Small intestine (tissue), 7 donors: Measurements from ENCODE around the gene PPP2R5A. TPM values are rescaled to one million over a fixed set of nuclear protein-coding genes. Genes with fewer than 3 reads are reported as not detected.
"Not testable (repeated sequence)": the region's sequence is repeated elsewhere in the genome, so short reads cannot be mapped to it uniquely, and the experiment has no call there.

ENCODE experiments used
- DNase-seq, 2 donors: peaks; one replicate each; pipeline versions ENCODE4 v3.0.0 to v3.0.0-alpha.2; 2013
- FAIRE-seq: peaks from 2 replicates; lab custom pipeline; 2012; peaks lifted over from hg19 to GRCh38; lab: Jason Lieb, UNC
- H3K27ac ChIP-seq, 3 donors: one replicate each; pipeline ENCODE4 v1.5.1; 2013; ENCODE audit warnings: low read length in 2 of 3, mild to moderate bottlenecking in 2 of 3, control low read depth in 1 of 3, inconsistent platforms in 1 of 3, low read depth in 1 of 3, moderate library complexity in 1 of 3
- H3K27me3 ChIP-seq, 3 donors: one replicate each; pipeline ENCODE4 v1.6.1; 2013; ENCODE audit warnings: low read length in 3 of 3, inconsistent platforms in 1 of 3; ENCODE audit not compliant: control insufficient read depth in 3 of 3, insufficient read depth in 3 of 3
- H3K36me3 ChIP-seq, 3 donors: one replicate each; pipeline ENCODE4 v1.6.1; 2013; ENCODE audit warnings: low read length in 3 of 3, inconsistent platforms in 1 of 3, low read depth in 1 of 3, mild to moderate bottlenecking in 1 of 3, moderate library complexity in 1 of 3; ENCODE audit not compliant: control insufficient read depth in 3 of 3, insufficient read depth in 2 of 3
- H3K4me1 ChIP-seq, 3 donors: one replicate each; pipeline ENCODE4 v1.6.1; 2013; ENCODE audit warnings: low read length in 2 of 3, inconsistent platforms in 1 of 3, low read depth in 1 of 3, mild to moderate bottlenecking in 1 of 3, moderate library complexity in 1 of 3; ENCODE audit not compliant: control insufficient read depth in 3 of 3, insufficient read depth in 2 of 3
- H3K4me3 ChIP-seq, 3 donors: one replicate each; pipeline ENCODE4 v1.5.1; 2013; ENCODE audit warnings: low read length in 3 of 3, control low read depth in 1 of 3, inconsistent platforms in 1 of 3, low read depth in 1 of 3, mild to moderate bottlenecking in 1 of 3, moderate library complexity in 1 of 3
- H3K9me3 ChIP-seq, 2 donors: one replicate each; pipeline ENCODE4 v1.6.1; 2013; ENCODE audit warnings: low read depth in 1 of 2, low read length in 1 of 2; ENCODE audit not compliant: control insufficient read depth in 2 of 2, insufficient read depth in 1 of 2
- WGBS, 3 donors: extraction: QIAGEN DNeasy Blood & Tissue Kit; methylation state at CpG; one replicate each; pipeline ENCODE4 v1.1.7; 2013; 5-methylcytosine and 5-hydroxymethylcytosine counted together
- polyA plus RNA-seq, 4 donors: library from polyadenylated mRNA; stranded (reverse) in 3 of 4; unstranded in 1 of 4; fragments of 200-250 nt in 3 of 4; fragments of 120-200 nt in 1 of 4; gene quantifications; one replicate each; pipeline versions ENCODE4 v1.2.1 to v1.2.3, GENCODE V29; 2013
- donor health status: healthy with polysubstance abuse.
- donor health status: control.
- donor health status: control.
- donor health status: Bipolar disorder and iron deficiency.
- donor health status: healthy.

PPP2R5A gene
- polyA plus RNA-seq, 4 donors = 33.0 to 45.4 (median 40.6) TPM

DNA sequence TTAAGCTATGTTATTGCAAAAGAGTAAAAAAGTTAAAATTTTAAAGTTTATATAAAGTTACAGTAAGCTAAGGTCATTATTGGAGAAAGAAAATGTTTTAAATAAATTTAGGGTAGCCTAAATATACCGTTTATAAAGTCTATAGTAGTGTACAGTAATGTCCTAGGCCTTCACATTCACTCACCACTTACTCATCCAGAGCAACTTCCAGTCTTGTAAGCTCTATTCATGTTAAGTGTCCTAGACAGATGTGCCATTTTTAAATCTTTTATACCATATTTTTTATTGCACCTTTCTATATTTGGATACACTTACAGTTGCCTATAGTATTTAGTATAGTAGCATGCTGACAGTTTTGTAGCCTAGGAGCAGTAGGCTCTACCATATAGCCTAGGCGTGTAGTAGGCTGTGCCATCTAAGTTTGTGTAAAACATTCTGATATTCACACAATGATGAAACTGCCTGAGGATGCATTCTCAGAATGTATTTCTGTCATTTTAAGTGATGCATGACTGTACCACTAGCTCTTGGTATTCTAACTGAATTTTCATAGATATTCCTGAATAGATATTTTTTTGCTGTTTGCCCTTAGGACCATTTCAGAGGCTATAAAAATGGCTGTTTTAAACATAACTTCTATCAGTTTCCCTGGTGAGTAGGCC lies 26.8 kb downstream of the PPP2R5A start:
- Histone ChIP-seq H3K27me3 (no peaks in the 10 kb centered on the region), H3K4me1 (no peaks in the 10 kb centered on the region), H3K4me3 (no peak overlapping the region), H3K9me3 (peaks cover 0 to 2% of the 10 kb centered on the region in 2 donors), H3K36me3 (peaks cover 0 to 12% (median 7%) of the 10 kb centered on the region in 3 donors), H3K27ac (no peak overlapping the region)
- no peak for FAIRE-seq
- DNase-seq = no peak
- 88 to 100% (median 93%) methylated on average over 2 of the region's 2 CpGs for WGBS, 3 donors

DNA sequence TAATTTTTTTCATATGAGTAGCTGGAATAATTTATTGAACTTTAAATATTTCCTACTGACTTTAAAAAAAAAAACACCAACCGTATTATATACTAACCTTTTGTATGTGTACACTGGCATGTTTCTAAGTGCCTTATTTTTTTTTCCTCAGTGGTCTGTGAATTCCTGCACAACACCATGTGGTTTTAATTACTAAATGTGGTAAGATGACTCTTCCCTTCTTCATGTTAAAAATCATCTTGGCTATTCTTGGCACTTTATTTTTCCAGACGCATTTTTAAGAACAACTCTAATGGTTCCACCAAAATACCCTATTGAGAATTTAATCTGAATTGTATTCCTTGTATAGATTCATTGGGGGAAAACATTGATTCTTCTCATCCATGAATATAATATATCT lies 28.4 kb downstream of the PPP2R5A start:
- Histone ChIP-seq H3K4me1 (no peaks in the 10 kb centered on the region), H3K27me3 (no peaks in the 10 kb centered on the region), H3K4me3 (no peak overlapping the region), H3K9me3 (peaks cover 0 to 2% of the 10 kb centered on the region in 2 donors), H3K27ac (no peak overlapping the region), H3K36me3 (peaks cover 0 to 9% (median 7%) of the 10 kb centered on the region in 3 donors)
- 88 to 95% (median 95%) methylated on average over 2 of the region's 2 CpGs for WGBS, 3 donors
- FAIRE-seq = no peak
- no peak for DNase-seq

DNA sequence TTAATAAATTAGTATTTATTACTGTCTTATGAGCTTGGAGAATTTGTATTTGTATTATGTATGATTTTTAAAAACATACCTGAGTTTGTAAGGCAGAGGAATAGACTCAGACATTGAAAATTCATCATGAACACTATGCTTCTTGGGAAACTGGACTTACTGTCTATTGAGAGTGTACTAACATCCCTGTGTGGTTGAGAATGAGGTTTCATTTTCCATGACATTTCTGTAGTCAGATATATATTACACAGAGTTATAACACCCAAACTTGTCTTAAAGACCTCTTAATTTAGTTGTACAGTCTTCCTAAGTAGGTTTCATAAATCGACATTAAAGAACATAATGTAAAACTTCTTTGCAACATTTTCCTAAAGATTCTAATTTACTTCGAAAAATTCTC lies 30.0 kb downstream of the PPP2R5A start:
- H3K9me3 ChIP-seq = no peaks in the 10 kb centered on the region
- H3K36me3 ChIP-seq = peaks cover 0 to 7% (median 6%) of the 10 kb centered on the region in 3 donors
- WGBS, 3 donors = 85 to 94% (median 91%) methylated on average over 2 of the region's 2 CpGs
- H3K4me1 ChIP-seq = no peaks in the 10 kb centered on the region
- FAIRE-seq = no peak
- no peak for DNase-seq
- no peak overlapping the region for H3K4me3 ChIP-seq
- no peak overlapping the region for H3K27ac ChIP-seq
- no peaks in the 10 kb centered on the region for H3K27me3 ChIP-seq

DNA sequence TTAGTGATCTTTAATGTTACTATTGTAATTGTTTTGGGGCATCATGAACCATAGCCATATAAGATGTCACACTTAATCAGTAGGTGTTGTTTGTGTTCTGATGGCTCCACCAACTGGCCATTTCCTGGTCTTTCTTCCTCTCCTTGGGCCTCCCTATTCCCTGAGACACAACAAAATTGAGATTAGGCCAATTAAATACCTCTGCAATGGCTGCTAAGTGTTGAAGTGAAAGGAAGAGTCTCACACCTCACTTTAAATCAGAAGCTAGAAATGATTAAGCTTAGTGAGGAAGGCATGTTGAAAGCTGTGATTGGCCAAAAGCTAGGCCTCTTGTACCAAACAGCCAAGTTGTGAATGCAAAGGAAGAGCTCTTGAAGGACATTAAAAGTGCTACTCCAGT lies 30.7 kb downstream of the PPP2R5A start:
- no peak for FAIRE-seq
- no peaks in the 10 kb centered on the region for H3K27me3 ChIP-seq
- DNase-seq = peak in 1 of 2 donors; percentile 34
- no peaks in the 10 kb centered on the region for H3K4me1 ChIP-seq
- no peaks in the 10 kb centered on the region for H3K9me3 ChIP-seq
- peaks cover 0 to 2% (median 2%) of the 10 kb centered on the region in 3 donors for H3K36me3 ChIP-seq
- no peak overlapping the region for H3K27ac ChIP-seq
- no peak overlapping the region for H3K4me3 ChIP-seq

DNA sequence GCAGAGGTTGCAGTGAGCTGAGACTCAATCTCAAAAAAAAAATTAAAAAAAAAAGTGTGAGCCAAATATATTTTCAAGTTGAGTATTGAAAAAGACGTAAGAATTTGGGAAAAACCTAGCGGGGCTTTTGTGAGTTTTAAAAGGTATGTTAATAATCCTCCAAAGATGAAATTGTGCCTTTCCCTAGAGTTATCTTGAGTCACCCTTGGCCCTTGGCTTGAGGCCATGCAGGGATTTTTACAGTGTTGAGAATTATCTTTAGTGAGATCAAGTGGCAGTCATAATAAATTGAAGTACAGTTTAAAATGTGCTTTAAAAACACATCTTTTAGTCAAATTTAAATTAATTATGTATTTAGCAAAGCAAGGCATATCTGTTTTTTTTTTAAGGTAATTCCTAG lies 32.7 kb downstream of the PPP2R5A start:
- no peak for FAIRE-seq
- Histone ChIP-seq H3K36me3 (peaks cover 0 to 2% (median 2%) of the 10 kb centered on the region in 3 donors), H3K9me3 (no peaks in the 10 kb centered on the region), H3K4me1 (no peaks in the 10 kb centered on the region), H3K27ac (no peak overlapping the region), H3K4me3 (no peak overlapping the region), H3K27me3 (no peaks in the 10 kb centered on the region)
- WGBS, 3 donors = 28 to 69% (median 37%) methylated on average over 2 of the region's 2 CpGs
- peak in 1 of 2 donors; percentile 30 for DNase-seq

DNA sequence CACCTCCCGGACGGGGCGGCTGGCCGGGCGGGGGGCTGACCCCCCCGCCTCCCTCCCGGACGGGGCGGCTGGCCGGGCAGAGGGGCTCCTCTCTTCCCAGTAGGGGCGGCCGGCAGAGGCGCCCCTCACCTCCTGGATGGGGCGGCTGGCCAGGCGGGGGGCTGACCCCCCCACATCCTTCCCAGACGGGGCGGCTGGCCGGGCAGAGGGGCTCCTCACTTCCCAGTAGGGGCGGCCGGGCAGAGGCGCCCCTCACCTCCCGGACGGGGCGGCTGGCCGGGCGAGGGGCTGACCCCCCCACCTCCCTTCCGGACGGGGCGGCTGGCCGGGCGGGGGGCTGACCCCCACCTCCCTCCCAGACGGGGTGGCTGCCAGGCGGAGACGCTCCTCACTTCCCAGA lies 35.8 kb downstream of the PPP2R5A start:
- H3K9me3 ChIP-seq, H3K4me3 ChIP-seq, H3K27me3 ChIP-seq, H3K27ac ChIP-seq, DNase-seq, H3K4me1 ChIP-seq, H3K36me3 ChIP-seq, FAIRE-seq: not testable (repeated sequence)
- 92 to 98% methylated on average over 4 to 17 of the region's 34 CpGs; no CpG with 5 or more reads in 1 of the 3 donors for WGBS, 3 donors

DNA sequence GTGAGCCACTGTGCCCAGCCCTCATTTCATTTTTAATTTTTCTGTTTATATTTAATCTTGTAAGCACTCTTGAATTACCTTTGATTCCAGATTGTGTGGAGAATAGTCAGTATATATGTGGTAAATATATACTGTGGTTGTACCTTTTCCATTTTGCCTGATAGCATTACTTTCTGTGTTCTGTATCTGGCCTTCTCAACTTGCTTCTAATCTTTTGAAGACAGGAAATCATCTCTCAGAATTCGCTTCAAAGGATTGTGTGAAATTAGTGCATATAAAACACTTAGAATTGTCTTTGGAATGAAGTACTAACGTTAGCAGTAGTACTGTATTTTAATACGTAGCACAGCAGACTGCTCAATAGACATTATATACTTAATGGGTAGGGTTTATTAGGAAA lies 37.9 kb downstream of the PPP2R5A start:
- Histone ChIP-seq H3K36me3 (peaks cover 0 to 4% (median 0%) of the 10 kb centered on the region in 3 donors), H3K27me3 (no peaks in the 10 kb centered on the region), H3K4me1 (no peaks in the 10 kb centered on the region), H3K4me3 (no peak overlapping the region), H3K27ac (no peak overlapping the region), H3K9me3 (no peaks in the 10 kb centered on the region)
- 45 to 65% (median 61%) methylated on average over 3 of the region's 3 CpGs for WGBS, 3 donors
- no peak for DNase-seq
- no peak for FAIRE-seq

DNA sequence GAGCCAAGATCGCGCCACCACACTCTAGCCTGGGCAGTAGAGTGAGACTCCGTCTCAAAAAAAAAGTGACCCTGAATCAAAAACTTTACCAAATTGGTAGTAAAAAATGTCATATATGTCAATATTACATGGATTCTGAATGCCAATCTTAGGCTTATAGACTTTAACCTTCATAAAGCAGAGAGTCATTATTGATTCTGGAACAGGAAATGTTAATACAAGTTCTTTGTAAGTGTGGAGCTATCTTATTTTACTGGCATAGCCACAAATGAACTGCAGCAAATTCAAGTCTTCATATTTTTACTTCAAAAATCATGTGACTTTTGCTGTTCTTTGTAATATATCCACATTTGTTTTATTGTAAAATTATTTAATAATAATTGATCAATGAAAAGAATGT lies 41.3 kb downstream of the PPP2R5A start:
- H3K4me3 ChIP-seq = no peak overlapping the region
- DNase-seq = peak in 1 of 2 donors; percentile 37
- no peaks in the 10 kb centered on the region for H3K4me1 ChIP-seq
- no peaks in the 10 kb centered on the region for H3K27me3 ChIP-seq
- FAIRE-seq = no peak
- WGBS, 3 donors = 66 to 96% (median 82%) methylated on average over 3 of the region's 3 CpGs
- peaks cover 0 to 17% (median 3%) of the 10 kb centered on the region in 3 donors for H3K36me3 ChIP-seq
- H3K9me3 ChIP-seq = no peaks in the 10 kb centered on the region
- no peak overlapping the region for H3K27ac ChIP-seq

DNA sequence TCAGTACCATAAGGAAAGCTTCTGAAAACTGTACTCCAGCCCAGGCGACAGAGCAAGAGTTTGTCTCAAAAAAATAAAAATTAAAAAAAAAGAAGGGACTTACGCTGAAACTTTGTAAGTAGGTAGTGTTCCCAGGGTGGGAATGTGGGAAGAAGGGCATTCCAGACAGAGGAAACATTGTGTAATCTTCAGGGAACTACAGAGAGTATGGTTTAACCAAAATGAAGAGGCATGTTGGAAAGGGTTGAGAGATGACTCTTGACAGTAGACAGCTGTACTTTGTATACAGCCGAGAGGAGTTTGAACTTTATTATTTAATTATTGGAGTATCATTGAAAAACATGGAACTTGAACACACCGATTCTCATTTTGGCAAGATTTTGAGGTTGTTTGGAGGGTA lies 43.0 kb downstream of the PPP2R5A start:
- Histone ChIP-seq H3K4me3 (no peak overlapping the region), H3K4me1 (no peaks in the 10 kb centered on the region), H3K27me3 (no peaks in the 10 kb centered on the region), H3K36me3 (peaks cover 0 to 20% (median 3%) of the 10 kb centered on the region in 3 donors), H3K9me3 (no peaks in the 10 kb centered on the region), H3K27ac (no peak overlapping the region)
- no peak for DNase-seq
- FAIRE-seq = no peak
- WGBS, 3 donors = 78 to 89% (median 87%) methylated on average over 4 of the region's 4 CpGs
